PC-3 (cell line): ENCODE data around the gene FAM117B. TPM values are rescaled to one million over a fixed set of nuclear protein-coding genes. Genes with fewer than 3 reads are reported as not detected.

ENCODE experiments used
- ATAC-seq: fragments of 200-7000 bp; cut with Tn5 transposase; 2 replicates; pipeline ENCODE4 v1.9.1; 2020; ENCODE audit warnings: mild to moderate bottlenecking, moderate library complexity
- BruUV-seq: library from RNA; stranded (reverse); fragments of 400-500 nt; replicated peaks from 2 replicates; lab custom pipeline; 2021; lab: Mats Ljungman, UMichigan
- CTCF ChIA-PET: fragments of 300-600 bp; sonication (Branson Sonifier 250); formaldehyde crosslinking; loops from one replicate; lab custom pipeline; 2022; ENCODE audit warnings: antibody characterized with exemption; lab: Charles Lee
- POLR2A ChIA-PET: fragments of 300-600 bp; sonication (Branson Sonifier 250); formaldehyde crosslinking; loops from one replicate; lab custom pipeline; 2022; ENCODE audit warnings: antibody characterized with exemption; ENCODE audit not compliant: unreplicated experiment; lab: Charles Lee
- DNase-seq: peaks from one replicate; pipeline ENCODE4 v3.0.0-alpha.2; 2015
- H2AFZ ChIP-seq: fragments of 300-600 bp; sonication (generic); 2 replicates; pipeline ENCODE4 v1.6.0; 2016; ENCODE audit warnings: antibody characterized with exemption, low read length
- H3F3A ChIP-seq: fragments of 300-600 bp; sonication (generic); one replicate; pipeline ENCODE4 v1.6.0; 2017; ENCODE audit warnings: antibody characterized with exemption, low read length, control low read depth, mild to moderate bottlenecking; ENCODE audit not compliant: unreplicated experiment
- H3K27ac ChIP-seq: fragments of 300-600 bp; sonication (generic); 2 replicates; pipeline ENCODE4 v1.5.1; 2016; ENCODE audit warnings: mild to moderate bottlenecking, low read length
- H3K27me3 ChIP-seq: fragments of 300-600 bp; sonication (generic); 2 replicates; pipeline ENCODE4 v1.6.1; 2016; ENCODE audit warnings: low read length, mixed read lengths
- H3K36me3 ChIP-seq: fragments of 300-600 bp; sonication (generic); 2 replicates; pipeline ENCODE4 v1.6.1; 2016; ENCODE audit warnings: low read depth, mixed run types, low read length, mixed read lengths
- H3K4me1 ChIP-seq: fragments of 300-600 bp; sonication (generic); 2 replicates; pipeline ENCODE4 v1.5.1; 2016; ENCODE audit warnings: low read length; ENCODE audit not compliant: insufficient read depth
- H3K4me2 ChIP-seq: fragments of 300-600 bp; sonication (generic); 2 replicates; pipeline ENCODE4 v1.6.0; 2016; ENCODE audit warnings: low read length
- H3K4me3 ChIP-seq: fragments of 300-600 bp; sonication (generic); 2 replicates; pipeline ENCODE4 v1.5.1; 2016; ENCODE audit warnings: mild to moderate bottlenecking, low read length, mixed read lengths
- H3K79me2 ChIP-seq: fragments of 300-600 bp; sonication (generic); 2 replicates; pipeline ENCODE4 v1.6.1; 2017; ENCODE audit warnings: low read length, mixed read lengths
- H3K9ac ChIP-seq: fragments of 300-600 bp; sonication (generic); 2 replicates; pipeline ENCODE4 v1.6.0; 2016; ENCODE audit warnings: mild to moderate bottlenecking, low read length
- H3K9me2 ChIP-seq: fragments of 300-600 bp; sonication (generic); replicated peaks from 2 replicates; pipeline ENCODE4 v1.6.1; 2016; ENCODE audit warnings: mixed run types, low read length, mixed read lengths
- H3K9me3 ChIP-seq: fragments of 300-600 bp; sonication (generic); 2 replicates; pipeline ENCODE4 v1.6.1; 2016; ENCODE audit warnings: low read length, mixed read lengths
- H4K20me1 ChIP-seq: fragments of 300-600 bp; sonication (generic); 2 replicates; pipeline ENCODE4 v1.6.1; 2016; ENCODE audit warnings: low read length, mixed read lengths
- EZH2 ChIP-seq: fragments of 300-600 bp; sonication (generic); IDR thresholded peaks from one replicate; pipeline ENCODE4 v1.6.1; 2017; ENCODE audit warnings: antibody characterized with exemption, mild to moderate bottlenecking, low read length; ENCODE audit not compliant: unreplicated experiment
- EZH2phosphoT487 ChIP-seq: fragments of 300-600 bp; sonication (generic); IDR thresholded peaks from 2 replicates; pipeline ENCODE4 v1.6.1; 2018; ENCODE audit warnings: mild to moderate bottlenecking, antibody characterized with exemption, low read length, borderline replicate concordance
- intact Hi-C: fragments of 100-400 bp; cut with micrococcal nuclease; formaldehyde crosslinking; loops from 2 replicates; pipeline ENCODE4 v1.9.0; 2023
- total RNA-seq: library from RNA; depleted of rRNA; stranded (reverse); fragments of >200 nt; gene quantifications from 2 replicates; pipeline ENCODE4 v1.2.3, GENCODE V29; 2014
- TF ChIP-seq, protein P1 (sequence below): fragments of 300-600 bp; sonication (generic); conservative IDR thresholded peaks from 2 replicates; pipeline ENCODE4 v1.5.1; 2017; ENCODE audit warnings: antibody characterized with exemption, low read depth, mild to moderate bottlenecking, low read length

Gene FAM117B
- total RNA-seq, 1 experiment from 2014 or later, result 2.2 TPM

GRCh38 chr2:202716953-202717597 is 82.3 kb downstream of the FAM117B start:
- no peaks in the 10 kb centered on the region for H3K79me2 ChIP-seq
- no peak for TF ChIP-seq EZH2
- TF ChIP-seq EZH2phosphoT487, result no peak
- no peaks in the 10 kb centered on the region for H4K20me1 ChIP-seq
- H2AFZ ChIP-seq, result no peak overlapping the region
- BruUV-seq, result no TSS peak
- intact Hi-C loops, result no loop called here
- H3K9me3 ChIP-seq, result 0 out of 2 replicates have a peak, but pooled peaks cover 4% of the 10 kb centered on the region
- H3K4me1 ChIP-seq, result peaks cover 9% of the 10 kb centered on the region
- H3K4me2 ChIP-seq, result no peak overlapping the region
- CTCF ChIA-PET, result no interaction called here
- H3K9ac ChIP-seq, result no peak overlapping the region
- H3K9me2 ChIP-seq, result no peaks in the 10 kb centered on the region
- H3F3A ChIP-seq, result no peaks in the 10 kb centered on the region
- H3K4me3 ChIP-seq, result no peak overlapping the region
- peaks cover 7% of the 10 kb centered on the region; the same call in 1 of the 2 replicates for H3K36me3 ChIP-seq
- POLR2A ChIA-PET, result no interaction called here
- H3K27ac ChIP-seq, result no peak overlapping the region
- DNase-seq (no peak), ATAC-seq (no peak)
- no peaks in the 10 kb centered on the region for H3K27me3 ChIP-seq

- TF ChIP-seq EZH2phosphoT487 (no peak), EZH2 (no peak)
- TF ChIP-seq, protein P1, sequence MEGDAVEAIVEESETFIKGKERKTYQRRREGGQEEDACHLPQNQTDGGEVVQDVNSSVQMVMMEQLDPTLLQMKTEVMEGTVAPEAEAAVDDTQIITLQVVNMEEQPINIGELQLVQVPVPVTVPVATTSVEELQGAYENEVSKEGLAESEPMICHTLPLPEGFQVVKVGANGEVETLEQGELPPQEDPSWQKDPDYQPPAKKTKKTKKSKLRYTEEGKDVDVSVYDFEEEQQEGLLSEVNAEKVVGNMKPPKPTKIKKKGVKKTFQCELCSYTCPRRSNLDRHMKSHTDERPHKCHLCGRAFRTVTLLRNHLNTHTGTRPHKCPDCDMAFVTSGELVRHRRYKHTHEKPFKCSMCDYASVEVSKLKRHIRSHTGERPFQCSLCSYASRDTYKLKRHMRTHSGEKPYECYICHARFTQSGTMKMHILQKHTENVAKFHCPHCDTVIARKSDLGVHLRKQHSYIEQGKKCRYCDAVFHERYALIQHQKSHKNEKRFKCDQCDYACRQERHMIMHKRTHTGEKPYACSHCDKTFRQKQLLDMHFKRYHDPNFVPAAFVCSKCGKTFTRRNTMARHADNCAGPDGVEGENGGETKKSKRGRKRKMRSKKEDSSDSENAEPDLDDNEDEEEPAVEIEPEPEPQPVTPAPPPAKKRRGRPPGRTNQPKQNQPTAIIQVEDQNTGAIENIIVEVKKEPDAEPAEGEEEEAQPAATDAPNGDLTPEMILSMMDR, result no peak
- no peaks in the 10 kb centered on the region for H3K79me2 ChIP-seq
- no peaks in the 10 kb centered on the region for H3K9me2 ChIP-seq
- no peak overlapping the region for H3K4me3 ChIP-seq
- intact Hi-C loops, result no loop called here
- H3F3A ChIP-seq, result no peaks in the 10 kb centered on the region
- no peak for ATAC-seq
- no peak overlapping the region for H3K4me2 ChIP-seq
- CTCF ChIA-PET, result no interaction called here
- no peak overlapping the region for H3K9ac ChIP-seq
- no peaks in the 10 kb centered on the region for H3K27me3 ChIP-seq
- no TSS peak for BruUV-seq
- DNase-seq, result peak; percentile 3
- peaks cover 7% of the 10 kb centered on the region; the same call in 1 of the 2 replicates for H3K36me3 ChIP-seq
- H4K20me1 ChIP-seq, result no peaks in the 10 kb centered on the region
- peaks cover 9% of the 10 kb centered on the region for H3K4me1 ChIP-seq
- no peak overlapping the region for H3K27ac ChIP-seq
- no peak overlapping the region for H2AFZ ChIP-seq
- POLR2A ChIA-PET, result no interaction called here
- 0 out of 2 replicates have a peak, but pooled peaks cover 2% of the 10 kb centered on the region for H3K9me3 ChIP-seq
Observed at GRCh38 chr2:202717598-202718310, 83.0 kb downstream of the FAM117B start.

- Histone ChIP-seq H3K9ac (no peak overlapping the region), H3K27me3 (no peaks in the 10 kb centered on the region), H3K4me3 (no peak overlapping the region), H3K9me3 (no peaks in the 10 kb centered on the region), H3K79me2 (no peaks in the 10 kb centered on the region), H2AFZ (no peak overlapping the region), H3K4me1 (peaks cover 9% of the 10 kb centered on the region), H3K36me3 (peaks cover 7% of the 10 kb centered on the region; the same call in 1 of the 2 replicates), H4K20me1 (no peaks in the 10 kb centered on the region), H3K4me2 (no peak overlapping the region), H3K27ac (no peak overlapping the region), H3F3A (no peaks in the 10 kb centered on the region), H3K9me2 (no peaks in the 10 kb centered on the region)
- BruUV-seq, result no TSS peak
- POLR2A ChIA-PET, result no interaction called here
- ATAC-seq, result peak; percentile 53
- intact Hi-C loops, result no loop called here
- CTCF ChIA-PET, result no interaction called here
- TF ChIP-seq, protein P1, result no peak
- TF ChIP-seq EZH2phosphoT487, result no peak
- TF ChIP-seq EZH2, result no peak
- DNase-seq, result peak; percentile 50
Observed at GRCh38 chr2:202718614-202719013, 83.8 kb downstream of the FAM117B start.
